HG02852 (cell line): ENCODE measurements around the gene NGEF.

Source experiments
- ATAC-seq: cut with Tn5 transposase; IDR thresholded peaks from one replicate; pipeline ENCODE4 v1.9.1; 2021; ENCODE audit warnings: mild to moderate bottlenecking, moderate library complexity; ENCODE audit not compliant: unreplicated experiment

NGEF gene

GRCh38 chr2:232888839-232889529, 124.1 kb downstream of the NGEF start:
- no peak for ATAC-seq

GRCh38 chr2:232888099-232888836, 124.8 kb downstream of the NGEF start:
- ATAC-seq = no peak

GRCh38 chr2:232887171-232887850, 125.7 kb downstream of the NGEF start:
- ATAC-seq = no peak

- no peak for ATAC-seq
Measured at GRCh38 chr2:232886632-232887031, 126.4 kb downstream of the NGEF start.

- ATAC-seq = no peak
Measured at GRCh38 chr2:232886176-232886575, 126.9 kb downstream of the NGEF start.

- no peak for ATAC-seq
Measured at GRCh38 chr2:232885264-232885961, 127.6 kb downstream of the NGEF start.

- no peak for ATAC-seq
Measured at GRCh38 chr2:232884549-232885263, 128.3 kb downstream of the NGEF start.

GRCh38 chr2:232884001-232884421, 129.0 kb downstream of the NGEF start:
- ATAC-seq = no peak

GRCh38 chr2:232883116-232883721, 129.8 kb downstream of the NGEF start:
- no peak for ATAC-seq

- no peak for ATAC-seq
Measured at GRCh38 chr2:232882505-232883115, 130.4 kb downstream of the NGEF start.

GRCh38 chr2:232882085-232882484, 131.0 kb downstream of the NGEF start:
- ATAC-seq = no peak

GRCh38 chr2:232880764-232881351, 132.2 kb downstream of the NGEF start:
- ATAC-seq = no peak

GRCh38 chr2:232879618-232880494, 133.2 kb downstream of the NGEF start:
- no peak for ATAC-seq

GRCh38 chr2:232878855-232879617, 134.0 kb downstream of the NGEF start:
- ATAC-seq = no peak

GRCh38 chr2:232877940-232878511, 135.0 kb downstream of the NGEF start:
- ATAC-seq = no peak

- no peak for ATAC-seq
Measured at GRCh38 chr2:232876978-232877441, 136.0 kb downstream of the NGEF start.
